Measurements from ENCODE around the gene QSOX1. TPM values are rescaled to one million over a fixed set of nuclear protein-coding genes. Genes with fewer than 3 reads are reported as not detected.

QSOX1 gene
- total and polyA plus RNA-seq, 2 of the 4 experiments (the other 2 are of a cell fraction) = 102 to 791 TPM

DNA sequence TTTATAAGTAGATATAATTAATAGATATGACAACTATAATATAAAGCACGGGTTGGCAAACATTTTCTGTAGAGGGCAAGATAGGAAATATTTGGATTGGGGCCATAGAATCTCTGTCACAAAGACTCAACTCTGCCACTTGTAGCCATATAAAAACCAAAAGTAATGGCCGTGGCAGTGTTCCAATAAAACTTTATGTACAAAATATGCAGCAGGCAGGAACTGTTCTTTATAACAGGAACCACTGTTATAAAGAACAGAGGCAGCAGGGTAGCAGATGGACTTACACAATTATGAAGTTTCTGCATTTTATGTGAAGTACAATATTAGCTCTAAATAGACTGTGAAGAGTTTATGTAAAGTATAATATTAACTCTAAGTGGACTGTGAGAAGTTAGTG is 16.9 kb upstream of the QSOX1 start:
- no peaks in the 10 kb centered on the region for H3K36me3 ChIP-seq (ENCODE audit: control insufficient read depth, insufficient read depth, low read length)
- no peak overlapping the region for H3K4ac ChIP-seq (ENCODE audit: low read depth, low read length)
- no peak for TF ChIP-seq MXI1 (IDR thresholded peaks at IDR 0.05; ENCODE audit: borderline replicate concordance, low read depth, low read length)
- TF ChIP-seq BHLHE40 (IDR thresholded peaks at IDR 0.05; ENCODE audit: low read depth, low read length) = no peak
- TF ChIP-seq RFX5 (IDR thresholded peaks at IDR 0.05; ENCODE audit: low read depth, low read length) = no peak
- TF ChIP-seq CEBPB (IDR thresholded peaks at IDR 0.05; ENCODE audit: low read depth, low read length) = no peak
- TF ChIP-seq RAD21 (IDR thresholded peaks at IDR 0.05; ENCODE audit: low read length) = no peak
- TF ChIP-seq, protein P1, sequence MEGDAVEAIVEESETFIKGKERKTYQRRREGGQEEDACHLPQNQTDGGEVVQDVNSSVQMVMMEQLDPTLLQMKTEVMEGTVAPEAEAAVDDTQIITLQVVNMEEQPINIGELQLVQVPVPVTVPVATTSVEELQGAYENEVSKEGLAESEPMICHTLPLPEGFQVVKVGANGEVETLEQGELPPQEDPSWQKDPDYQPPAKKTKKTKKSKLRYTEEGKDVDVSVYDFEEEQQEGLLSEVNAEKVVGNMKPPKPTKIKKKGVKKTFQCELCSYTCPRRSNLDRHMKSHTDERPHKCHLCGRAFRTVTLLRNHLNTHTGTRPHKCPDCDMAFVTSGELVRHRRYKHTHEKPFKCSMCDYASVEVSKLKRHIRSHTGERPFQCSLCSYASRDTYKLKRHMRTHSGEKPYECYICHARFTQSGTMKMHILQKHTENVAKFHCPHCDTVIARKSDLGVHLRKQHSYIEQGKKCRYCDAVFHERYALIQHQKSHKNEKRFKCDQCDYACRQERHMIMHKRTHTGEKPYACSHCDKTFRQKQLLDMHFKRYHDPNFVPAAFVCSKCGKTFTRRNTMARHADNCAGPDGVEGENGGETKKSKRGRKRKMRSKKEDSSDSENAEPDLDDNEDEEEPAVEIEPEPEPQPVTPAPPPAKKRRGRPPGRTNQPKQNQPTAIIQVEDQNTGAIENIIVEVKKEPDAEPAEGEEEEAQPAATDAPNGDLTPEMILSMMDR (conservative IDR thresholded peaks at IDR 0.05; ENCODE audit: low read depth, low read length) = no peak
- TF ChIP-seq, protein P2, sequence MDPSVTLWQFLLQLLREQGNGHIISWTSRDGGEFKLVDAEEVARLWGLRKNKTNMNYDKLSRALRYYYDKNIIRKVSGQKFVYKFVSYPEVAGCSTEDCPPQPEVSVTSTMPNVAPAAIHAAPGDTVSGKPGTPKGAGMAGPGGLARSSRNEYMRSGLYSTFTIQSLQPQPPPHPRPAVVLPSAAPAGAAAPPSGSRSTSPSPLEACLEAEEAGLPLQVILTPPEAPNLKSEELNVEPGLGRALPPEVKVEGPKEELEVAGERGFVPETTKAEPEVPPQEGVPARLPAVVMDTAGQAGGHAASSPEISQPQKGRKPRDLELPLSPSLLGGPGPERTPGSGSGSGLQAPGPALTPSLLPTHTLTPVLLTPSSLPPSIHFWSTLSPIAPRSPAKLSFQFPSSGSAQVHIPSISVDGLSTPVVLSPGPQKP (IDR thresholded peaks at IDR 0.05; ENCODE audit: borderline replicate concordance, low read depth, low read length) = no peak
- no peak for TF ChIP-seq SMC3 (IDR thresholded peaks at IDR 0.05; ENCODE audit: low read depth, low read length)
- TF ChIP-seq CHD1 (IDR thresholded peaks at IDR 0.05; ENCODE audit: low read depth, low read length) = no peak
- TF ChIP-seq, protein P3, sequence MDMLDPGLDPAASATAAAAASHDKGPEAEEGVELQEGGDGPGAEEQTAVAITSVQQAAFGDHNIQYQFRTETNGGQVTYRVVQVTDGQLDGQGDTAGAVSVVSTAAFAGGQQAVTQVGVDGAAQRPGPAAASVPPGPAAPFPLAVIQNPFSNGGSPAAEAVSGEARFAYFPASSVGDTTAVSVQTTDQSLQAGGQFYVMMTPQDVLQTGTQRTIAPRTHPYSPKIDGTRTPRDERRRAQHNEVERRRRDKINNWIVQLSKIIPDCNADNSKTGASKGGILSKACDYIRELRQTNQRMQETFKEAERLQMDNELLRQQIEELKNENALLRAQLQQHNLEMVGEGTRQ (IDR thresholded peaks at IDR 0.05; ENCODE audit: low read depth, low read length) = no peak
- TF ChIP-seq NFE2L2 (IDR thresholded peaks at IDR 0.05; ENCODE audit: low read depth, low read length) = no peak
- TF ChIP-seq MAZ (IDR thresholded peaks at IDR 0.05; ENCODE audit: borderline replicate concordance, low read depth, low read length) = no peak
- TF ChIP-seq FOS (IDR thresholded peaks at IDR 0.05; ENCODE audit: low read depth, low read length) = no peak
- TF ChIP-seq RCOR1 (IDR thresholded peaks at IDR 0.05; ENCODE audit: insufficient replicate concordance, low read length) = no peak
- no peak for TF ChIP-seq MAFK (IDR thresholded peaks at IDR 0.05; ENCODE audit: low read depth, low read length)
- no peak for TF ChIP-seq POLR2A (IDR thresholded peaks at IDR 0.05; ENCODE audit: low read depth, low read length)
- CTCF ChIA-PET = no interaction called here
- BruUV-seq (replicated peaks) = no TSS peak
- no peak overlapping the region for H3K27ac ChIP-seq (ENCODE audit: insufficient read depth, low read length)
- no peaks in the 10 kb centered on the region for H3K27me3 ChIP-seq (ENCODE audit: control insufficient read depth, insufficient read depth, low read length)
- no peak overlapping the region for H3K4me2 ChIP-seq (ENCODE audit: low read depth, low read length)
- H4K8ac ChIP-seq (ENCODE audit: low read depth in 2 of 2, low read length in 2 of 2) = no peak overlapping the region
- no peak overlapping the region for H2BK5ac ChIP-seq (ENCODE audit: low read depth, low read length, poor library complexity, severe bottlenecking)
- no peak overlapping the region for H2BK120ac ChIP-seq (ENCODE audit: low read depth, low read length)
- peaks cover 3% of the 10 kb centered on the region for H3K9me3 ChIP-seq (ENCODE audit: control insufficient read depth, insufficient read depth, low read length)
- dilution Hi-C loops (cut with HindIII; ENCODE audit: low sequenced_read_pairs, unreplicated experiment) (no loop called here), in situ Hi-C loops (cut with MboI; ENCODE audit: low sequenced_read_pairs) (no loop called here), intact Hi-C loops (cut with micrococcal nuclease) (no loop called here)
- no peak overlapping the region for H4K5ac ChIP-seq (ENCODE audit: low read depth, low read length)
- no CpG with 5 or more reads among the region's 2 CpGs for WGBS, 2 experiments (ENCODE audit: extremely low coverage in 2 of 2, insufficient read length in 1 of 2)
- no peak overlapping the region for H2AK9ac ChIP-seq (replicated peaks; ENCODE audit: low read depth, low read length, poor library complexity)
- H2BK20ac ChIP-seq (ENCODE audit: low read depth, low read length) = no peak overlapping the region
- H3K9ac ChIP-seq (ENCODE audit: low read depth, low read length) = no peak overlapping the region
- peaks cover 3% of the 10 kb centered on the region for H3K4me1 ChIP-seq (ENCODE audit: control insufficient read depth, insufficient read depth, low read length)
- H2AFZ ChIP-seq (replicated peaks; ENCODE audit: low read length, poor library complexity) = no peak overlapping the region
- H4K20me1 ChIP-seq (ENCODE audit: insufficient read depth, low read length) = no peaks in the 10 kb centered on the region
- H4K91ac ChIP-seq (ENCODE audit: insufficient read depth, low read depth, low read length) = no peak overlapping the region
- no peak overlapping the region for H3K14ac ChIP-seq (replicated peaks; ENCODE audit: low read depth, low read length)
- no peak overlapping the region for H3K23ac ChIP-seq (ENCODE audit: low read depth, low read length)
- no peak overlapping the region for H3K4me3 ChIP-seq (ENCODE audit: insufficient read depth, low read depth, low read length)
- DNase-seq (no peak), ATAC-seq (ENCODE audit: low read depth) (no peak)
- no peak overlapping the region for H3K56ac ChIP-seq (ENCODE audit: extremely low read depth, insufficient read depth, low read length)
- POLR2A ChIA-PET (ENCODE audit: unreplicated experiment) = no interaction called here
- no peaks in the 10 kb centered on the region for H3K9me1 ChIP-seq (ENCODE audit: insufficient read depth, low read length)
- no peak overlapping the region for H2AK5ac ChIP-seq (ENCODE audit: low read depth, low read length)
- no peaks in the 10 kb centered on the region for H3K79me1 ChIP-seq (ENCODE audit: low read depth in 1 of 2, low read length in 2 of 2)
- no peak overlapping the region for H3K18ac ChIP-seq (ENCODE audit: low read depth, low read length)
- H2BK15ac ChIP-seq (ENCODE audit: low read depth, low read length) = no peak overlapping the region
